Endothelial cell of umbilical vein (primary cell): Measurements from ENCODE around the gene GOLGA2. TPM values are rescaled to one million over a fixed set of nuclear protein-coding genes. Genes with fewer than 3 reads are reported as not detected.

Experiments
- BruUV-seq: library from RNA; stranded (reverse); fragments of 400-500 nt; replicated peaks from 2 replicates; lab custom pipeline; 2021; lab: Mats Ljungman, UMichigan
- CTCF ChIA-PET: fragments of 300-600, 350-600 bp; sonication (Branson Sonifier 250); formaldehyde crosslinking; loops from one replicate; lab custom pipeline; 2021; ENCODE audit warnings: antibody characterized with exemption, inconsistent platforms; lab: Charles Lee
- POLR2A ChIA-PET: fragments of 300-600, 350-600 bp; sonication (Branson Sonifier 250); formaldehyde crosslinking; loops from one replicate; lab custom pipeline; 2021; ENCODE audit warnings: antibody characterized with exemption, inconsistent platforms; lab: Charles Lee
- DNase-seq: peaks from one replicate; pipeline ENCODE4 v3.0.0-alpha.2; 2011; ENCODE audit warnings: low read depth, low spot score
- FAIRE-seq: peaks from 2 replicates; lab custom pipeline; 2011; peaks lifted over from hg19 to GRCh38; lab: Jason Lieb, UNC
- H2AFZ ChIP-seq: 2 replicates; pipeline ENCODE4 v1.6.0; 2012; ENCODE audit warnings: low read depth, low read length, control low read depth, inconsistent platforms
- H3K27ac ChIP-seq: 2 replicates; pipeline ENCODE4 v1.5.1; 2011; ENCODE audit warnings: low read depth, mild to moderate bottlenecking, control low read depth, low read length, moderate library complexity; ENCODE audit not compliant: insufficient read depth
- H3K27me3 ChIP-seq, 2 experiments: 2 replicates each; pipeline versions ENCODE4 v1.6.0 to v1.6.1; 2011; ENCODE audit warnings: low read length in 2 of 2, mixed read lengths in 1 of 2; ENCODE audit not compliant: control insufficient read depth in 2 of 2, insufficient read depth in 2 of 2
- H3K36me3 ChIP-seq, 2 experiments: 2 replicates in 1 of 2; 3 replicates in 1 of 2; pipeline ENCODE4 v1.5.1; 2011; ENCODE audit warnings: low read length in 2 of 2, mild to moderate bottlenecking in 1 of 2, moderate library complexity in 1 of 2; ENCODE audit not compliant: control insufficient read depth in 2 of 2, insufficient read depth in 2 of 2; ENCODE audit errors: extremely low read depth in 1 of 2
- H3K4me1 ChIP-seq: 3 replicates; pipeline ENCODE4 v1.5.1; 2011; ENCODE audit warnings: mild to moderate bottlenecking, low read length; ENCODE audit not compliant: control insufficient read depth, insufficient read depth; ENCODE audit errors: extremely low read depth
- H3K4me2 ChIP-seq: 2 replicates; pipeline ENCODE4 v1.6.1; 2011; ENCODE audit warnings: low read length, control low read depth, mixed read lengths; ENCODE audit not compliant: insufficient read depth
- H3K4me3 ChIP-seq, 3 experiments: fragments of 200-600 bp in 1 of 3; sonication (generic), shearing (Covaris generic) in 1 of 3; replicated peaks in 1 of 3; 2 replicates each; pipeline ENCODE4 v1.5.1; 2011 to 2016; ENCODE audit warnings: control low read depth in 3 of 3, low read length in 3 of 3, mild to moderate bottlenecking in 2 of 3, inconsistent platforms in 1 of 3, low read depth in 1 of 3, moderate library complexity in 1 of 3; ENCODE audit not compliant: insufficient read depth in 1 of 3
- H3K79me2 ChIP-seq: 2 replicates; pipeline ENCODE4 v1.6.0; 2012; ENCODE audit warnings: low read length, inconsistent platforms; ENCODE audit not compliant: control insufficient read depth, insufficient read depth
- H3K9ac ChIP-seq: replicated peaks from 2 replicates; pipeline ENCODE3; 2011; ENCODE audit warnings: low read length, control low read depth; ENCODE audit not compliant: insufficient read depth; ENCODE audit errors: extremely low read depth
- H3K9me1 ChIP-seq: replicated peaks from 3 replicates; pipeline ENCODE4 v1.6.0; 2011; ENCODE audit warnings: mild to moderate bottlenecking, low read length; ENCODE audit not compliant: control insufficient read depth, insufficient read depth; ENCODE audit errors: extremely low read depth
- H3K9me3 ChIP-seq: replicated peaks from 2 replicates; pipeline ENCODE4 v1.5.1; 2012; ENCODE audit warnings: low read length, inconsistent platforms; ENCODE audit not compliant: control insufficient read depth, insufficient read depth
- H4K20me1 ChIP-seq: replicated peaks from 2 replicates; pipeline ENCODE3; 2011; ENCODE audit warnings: mild to moderate bottlenecking, low read length; ENCODE audit not compliant: control insufficient read depth, insufficient read depth; ENCODE audit errors: extremely low read depth
- CTCF ChIP-seq, 2 donors: IDR thresholded peaks; 1 replicate in 1 of 2; 2 replicates in 1 of 2; pipeline ENCODE4 v1.5.1; 2011; ENCODE audit warnings: low read length in 2 of 2, mild to moderate bottlenecking in 2 of 2, moderate library complexity in 2 of 2, control low read depth in 1 of 2, inconsistent platforms in 1 of 2, low read depth in 1 of 2; ENCODE audit not compliant: insufficient read depth in 1 of 2; ENCODE audit errors: extremely low read depth in 1 of 2
- EZH2 ChIP-seq: IDR thresholded peaks from 2 replicates; pipeline ENCODE4 v1.6.1; 2012; ENCODE audit warnings: borderline replicate concordance, low read depth, mild to moderate bottlenecking, moderate library complexity, low read length, inconsistent platforms; ENCODE audit not compliant: severe bottlenecking
- FOS ChIP-seq: IDR thresholded peaks from 2 replicates; pipeline ENCODE4 v1.6.1; 2011; ENCODE audit warnings: mild to moderate bottlenecking, low read length, moderate library complexity, borderline replicate concordance; ENCODE audit not compliant: insufficient read depth
- GATA2 ChIP-seq: IDR thresholded peaks from 2 replicates; pipeline ENCODE4 v1.7.0; 2011; ENCODE audit warnings: low read depth, mild to moderate bottlenecking, moderate library complexity, mixed read lengths, low read length; ENCODE audit not compliant: insufficient read length, insufficient read depth
- JUN ChIP-seq: IDR thresholded peaks from 2 replicates; pipeline ENCODE4 v1.6.1; 2011; ENCODE audit warnings: borderline replicate concordance, low read depth; ENCODE audit not compliant: insufficient read length, insufficient read depth
- MAX ChIP-seq: IDR thresholded peaks from 2 replicates; pipeline ENCODE4 v1.6.1; 2011; ENCODE audit not compliant: insufficient read depth, insufficient read length
- MYC ChIP-seq: IDR thresholded peaks from one replicate; pipeline ENCODE4 v1.6.1; 2011; ENCODE audit warnings: mild to moderate bottlenecking, low read depth, low read length
- POLR2A ChIP-seq: IDR thresholded peaks from 2 replicates; pipeline ENCODE4 v1.6.1; 2012; ENCODE audit warnings: low read depth, mild to moderate bottlenecking, control low read depth, low read length
- POLR2AphosphoS5 ChIP-seq: IDR thresholded peaks from 2 replicates; pipeline ENCODE4 v1.6.1; 2012; ENCODE audit warnings: low read depth, mild to moderate bottlenecking, control low read depth, low read length, moderate library complexity; ENCODE audit not compliant: insufficient read depth
- dilution Hi-C: fragments of 300-500 bp; cut with MboI; formaldehyde crosslinking; loops from one replicate; pipeline ENCODE4 v1.15.0; 2019; ENCODE audit warnings: low sequenced_read_pairs; ENCODE audit not compliant: extremely low pct_ligation_motif_present
- intact Hi-C: fragments of 100-400 bp; cut with micrococcal nuclease; formaldehyde crosslinking; loops from one replicate; pipeline ENCODE4 v1.10.0; 2022
- polyA plus RNA-seq, 4 experiments: library from polyadenylated mRNA; depleted of rRNA in 3 of 4; stranded (reverse) in 3 of 4; unstranded in 1 of 4; fragments of >200 nt; gene quantifications; 2 replicates each; pipeline versions ENCODE4 v1.2.1 to v1.2.3, GENCODE V29; 2011 to 2012; ENCODE audit warnings: missing spikeins in 1 of 4
- total RNA-seq: library from RNA; stranded (reverse); gene quantifications from 2 replicates; pipeline ENCODE4 v1.2.3, GENCODE V29; 2021

The GOLGA2 gene
- total and polyA plus RNA-seq, 2 donors (not counting 3 experiments of a cell fraction or from before 2014, with no cell fraction given) = 52.3 to 114 TPM

DNA sequence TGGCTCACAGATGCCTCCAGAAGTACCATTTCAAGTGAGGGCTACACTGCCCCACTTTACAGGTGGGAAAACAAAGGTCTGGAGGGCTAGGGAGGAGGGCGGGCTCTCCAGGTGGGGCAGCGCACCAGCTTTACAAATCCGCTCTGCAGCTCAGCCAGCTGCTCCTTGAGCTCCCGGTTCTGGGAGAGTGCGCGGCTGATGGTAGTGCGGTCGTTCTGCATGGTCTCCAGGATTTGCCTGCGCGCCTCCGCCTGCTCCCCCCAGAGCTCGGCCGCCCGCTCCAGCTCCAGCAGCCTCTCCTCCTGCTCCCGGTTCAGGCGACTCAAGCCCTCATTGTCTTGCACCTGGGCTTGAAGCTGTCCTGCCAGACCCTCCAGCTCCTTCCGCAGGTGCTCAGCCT is 15.5 kb downstream of the GOLGA2 start:
- no peaks in the 10 kb centered on the region for H3K4me1 ChIP-seq
- no peaks in the 10 kb centered on the region for H3K27me3 ChIP-seq
- H3K4me3 ChIP-seq = no peak overlapping the region
- no peak for DNase-seq
- ChIA-PET POLR2A (no interaction called here), CTCF (no interaction called here)
- no peaks in the 10 kb centered on the region for H4K20me1 ChIP-seq
- no peaks in the 10 kb centered on the region for H3K9me1 ChIP-seq
- H2AFZ ChIP-seq = no peak overlapping the region
- no peak overlapping the region for H3K4me2 ChIP-seq
- no peak for TF ChIP-seq POLR2A
- no peak for TF ChIP-seq JUN
- no peak for TF ChIP-seq CTCF (IDR thresholded peaks at IDR 0.05; ENCODE audit: extremely low read depth in 1 of 2, insufficient read depth in 1 of 2, low read depth in 1 of 2, low read length in 2 of 2)
- TF ChIP-seq MAX = no peak
- no peak for TF ChIP-seq GATA2
- no peak for TF ChIP-seq MYC
- no peak for TF ChIP-seq EZH2
- no peak for TF ChIP-seq POLR2AphosphoS5
- TF ChIP-seq FOS = no peak
- H3K27ac ChIP-seq = no peak overlapping the region
- BruUV-seq = no TSS peak
- H3K9ac ChIP-seq = no peak overlapping the region
- H3K36me3 ChIP-seq = peaks cover 6 to 56% of the 10 kb centered on the region in 2 experiments
- H3K9me3 ChIP-seq = no peaks in the 10 kb centered on the region
- H3K79me2 ChIP-seq = no peaks in the 10 kb centered on the region
- no peak for FAIRE-seq
- intact Hi-C loops = no loop called here
- dilution Hi-C loops = no loop called here
